ENCODE data around the gene CNTN2. TPM values are rescaled to one million over a fixed set of nuclear protein-coding genes. Genes with fewer than 3 reads are reported as not detected.

The CNTN2 gene
- total and polyA plus RNA-seq, 7 donors = 0.01 to 0.06 (median 0.05) TPM; not detected in 4

DNA sequence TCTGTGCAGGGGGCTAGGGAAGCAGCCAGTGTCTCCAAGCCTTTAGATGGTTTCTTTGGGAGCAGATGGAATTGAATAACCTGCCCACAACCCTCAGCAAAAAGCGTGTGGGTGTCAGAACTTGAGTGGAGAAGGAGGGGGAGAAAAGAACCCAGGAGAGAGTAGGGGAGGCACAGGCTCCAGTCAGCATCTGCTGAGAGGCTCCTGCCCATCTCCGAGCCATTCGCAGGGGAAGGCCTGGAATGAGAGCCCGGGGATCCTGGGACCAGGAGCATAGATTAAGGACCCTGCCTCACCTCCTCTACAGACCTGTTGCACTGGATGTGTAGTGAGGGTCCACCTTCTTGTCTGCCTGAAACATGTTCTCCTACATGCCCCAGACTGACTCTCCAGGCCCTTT lies 25.0 kb downstream of the CNTN2 start:
- 86 to 100% (median 96%) methylated on average over 4 of the region's 4 CpGs for WGBS, 3 donors
- intact Hi-C loops (cut with DNase I) = no loop called here
- Histone ChIP-seq H3K36me3 (ENCODE audit: insufficient read depth in 1 of 2, low read depth in 1 of 2) (no peaks in the 10 kb centered on the region), H3K4me1 (no peaks in the 10 kb centered on the region), H3K9me3 (no peaks in the 10 kb centered on the region), H3K27me3 (ENCODE audit: insufficient read depth in 3 of 3, low read length in 2 of 3) (no peaks in the 10 kb centered on the region), H3K4me3 (no peak overlapping the region), H3K27ac (no peak overlapping the region)
- TF ChIP-seq, protein P1, sequence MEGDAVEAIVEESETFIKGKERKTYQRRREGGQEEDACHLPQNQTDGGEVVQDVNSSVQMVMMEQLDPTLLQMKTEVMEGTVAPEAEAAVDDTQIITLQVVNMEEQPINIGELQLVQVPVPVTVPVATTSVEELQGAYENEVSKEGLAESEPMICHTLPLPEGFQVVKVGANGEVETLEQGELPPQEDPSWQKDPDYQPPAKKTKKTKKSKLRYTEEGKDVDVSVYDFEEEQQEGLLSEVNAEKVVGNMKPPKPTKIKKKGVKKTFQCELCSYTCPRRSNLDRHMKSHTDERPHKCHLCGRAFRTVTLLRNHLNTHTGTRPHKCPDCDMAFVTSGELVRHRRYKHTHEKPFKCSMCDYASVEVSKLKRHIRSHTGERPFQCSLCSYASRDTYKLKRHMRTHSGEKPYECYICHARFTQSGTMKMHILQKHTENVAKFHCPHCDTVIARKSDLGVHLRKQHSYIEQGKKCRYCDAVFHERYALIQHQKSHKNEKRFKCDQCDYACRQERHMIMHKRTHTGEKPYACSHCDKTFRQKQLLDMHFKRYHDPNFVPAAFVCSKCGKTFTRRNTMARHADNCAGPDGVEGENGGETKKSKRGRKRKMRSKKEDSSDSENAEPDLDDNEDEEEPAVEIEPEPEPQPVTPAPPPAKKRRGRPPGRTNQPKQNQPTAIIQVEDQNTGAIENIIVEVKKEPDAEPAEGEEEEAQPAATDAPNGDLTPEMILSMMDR (IDR thresholded peaks at IDR 0.05) = no peak
- no peak for ATAC-seq
- DNase-seq = peak in 1 of 2 donors; percentile 15

DNA sequence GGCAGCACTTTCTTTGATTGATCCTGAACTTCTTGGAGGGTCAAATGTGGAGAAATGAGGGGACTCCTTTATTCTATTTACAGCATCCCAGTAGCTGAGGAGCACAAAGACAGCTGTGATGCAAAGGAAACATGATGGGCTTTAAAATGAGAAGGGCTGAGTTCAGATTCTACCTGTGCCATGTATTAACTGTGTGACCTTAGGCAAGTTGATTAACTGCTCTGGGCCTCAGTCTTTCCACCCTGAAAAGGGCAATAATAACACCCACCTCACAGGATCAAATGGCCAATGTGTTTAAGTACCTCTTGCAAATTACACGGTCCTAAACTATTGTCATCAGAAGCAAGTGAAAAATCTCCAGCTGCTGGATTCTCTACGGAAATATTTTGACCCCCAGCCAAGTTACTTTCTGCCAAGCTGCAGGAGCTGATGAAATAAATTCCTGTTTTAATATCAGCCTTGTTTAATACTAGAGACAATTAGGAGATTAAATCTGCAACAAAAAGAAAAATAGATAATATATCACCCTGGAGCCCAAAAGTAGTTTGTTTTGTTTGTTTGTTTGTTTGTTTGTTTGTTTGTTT lies 25.5 kb downstream of the CNTN2 start:
- WGBS, 3 donors = 21 to 28% (median 22%) methylated on average over 2 of the region's 2 CpGs
- TF ChIP-seq, protein P1 (IDR thresholded peaks at IDR 0.05) = no peak
- no peaks in the 10 kb centered on the region for H3K4me1 ChIP-seq
- ATAC-seq (no peak), DNase-seq (no peak)
- no peaks in the 10 kb centered on the region for H3K27me3 ChIP-seq (ENCODE audit: insufficient read depth in 3 of 3, low read length in 2 of 3)
- H3K36me3 ChIP-seq (ENCODE audit: insufficient read depth in 1 of 2, low read depth in 1 of 2) = no peaks in the 10 kb centered on the region
- intact Hi-C loops (cut with DNase I) = no loop called here
- no peak overlapping the region for H3K4me3 ChIP-seq
- H3K27ac ChIP-seq = no peak overlapping the region
- H3K9me3 ChIP-seq = no peaks in the 10 kb centered on the region

DNA sequence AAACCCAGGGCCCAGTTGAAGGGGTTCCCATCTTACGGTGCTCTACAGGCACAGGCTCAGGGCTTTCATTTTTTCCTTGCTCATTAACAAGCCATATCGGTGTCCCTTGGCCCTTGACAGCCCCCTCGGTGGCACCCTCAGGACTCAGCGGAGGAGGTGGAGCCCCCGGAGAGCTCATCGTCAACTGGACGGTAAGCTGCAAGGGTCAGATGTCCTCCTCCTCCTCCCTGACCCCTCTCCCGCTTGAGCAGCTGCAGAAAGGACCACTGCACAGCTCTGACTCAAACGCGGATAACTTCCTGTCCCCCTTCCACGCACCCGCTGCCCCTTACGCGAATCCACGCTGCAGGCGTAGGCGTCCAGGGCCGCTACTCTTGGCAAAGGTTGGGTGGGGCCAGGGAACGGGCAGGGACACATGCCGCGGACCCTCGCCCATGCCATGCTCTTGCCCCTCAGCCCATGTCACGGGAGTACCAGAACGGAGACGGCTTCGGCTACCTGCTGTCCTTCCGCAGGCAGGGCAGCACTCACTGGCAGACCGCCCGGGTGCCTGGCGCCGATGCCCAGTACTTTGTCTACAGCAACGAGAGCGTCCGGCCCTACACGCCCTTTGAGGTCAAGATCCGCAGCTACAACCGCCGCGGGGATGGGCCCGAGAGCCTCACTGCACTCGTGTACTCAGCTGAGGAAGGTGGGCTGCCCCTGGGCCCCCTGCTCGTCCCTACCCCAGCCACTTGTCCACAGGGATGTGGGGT lies 26.5 kb downstream of the CNTN2 start:
- Histone ChIP-seq H3K4me1 (no peaks in the 10 kb centered on the region), H3K9me3 (no peaks in the 10 kb centered on the region), H3K27me3 (ENCODE audit: insufficient read depth in 3 of 3, low read length in 2 of 3) (no peaks in the 10 kb centered on the region), H3K36me3 (ENCODE audit: insufficient read depth in 1 of 2, low read depth in 1 of 2) (no peaks in the 10 kb centered on the region), H3K4me3 (no peak overlapping the region), H3K27ac (no peak overlapping the region)
- TF ChIP-seq, protein P1 (IDR thresholded peaks at IDR 0.05) = no peak
- DNase-seq = peak in 1 of 2 donors; percentile 52
- 68 to 76% (median 69%) methylated on average over 38 to 42 of the region's 42 CpGs for WGBS, 3 donors
- ATAC-seq = no peak
- intact Hi-C loops (cut with DNase I) = loop anchor here in 1 of 2 donors (10.0 kb wide), 1 partner anchor 265 kb away; no protein-coding TSS in a partner anchor

DNA sequence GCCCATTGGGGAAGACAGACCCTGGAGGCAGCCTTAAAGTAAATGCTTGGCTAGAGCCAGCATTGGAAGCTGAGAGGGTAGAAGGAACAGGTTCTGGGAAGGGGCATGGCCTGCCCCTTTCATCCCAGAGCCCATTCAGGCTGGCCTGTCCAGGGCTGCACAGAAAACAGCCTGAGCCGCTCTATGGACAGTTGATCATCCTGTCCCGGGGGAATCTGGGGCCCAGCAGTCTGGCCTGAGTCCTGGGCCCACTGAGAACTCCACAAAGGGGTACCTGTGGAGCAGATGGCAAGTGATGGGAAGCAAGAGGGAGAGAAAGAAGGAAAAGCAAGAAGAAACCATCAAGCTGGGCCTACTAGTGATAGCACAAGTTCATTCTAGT lies 28.0 kb downstream of the CNTN2 start:
- no peak for DNase-seq
- Histone ChIP-seq H3K4me3 (no peak overlapping the region), H3K36me3 (ENCODE audit: insufficient read depth in 1 of 2, low read depth in 1 of 2) (no peaks in the 10 kb centered on the region), H3K27ac (no peak overlapping the region), H3K4me1 (no peaks in the 10 kb centered on the region), H3K27me3 (ENCODE audit: insufficient read depth in 3 of 3, low read length in 2 of 3) (no peaks in the 10 kb centered on the region), H3K9me3 (no peaks in the 10 kb centered on the region)
- 85 to 100% (median 91%) methylated on average over 2 of the region's 2 CpGs for WGBS, 3 donors
- intact Hi-C loops (cut with DNase I) = loop anchor here in 1 of 2 donors (10.0 kb wide), 1 partner anchor 266 kb away; no protein-coding TSS in a partner anchor
- no peak for ATAC-seq
- TF ChIP-seq, protein P1 (IDR thresholded peaks at IDR 0.05) = no peak

Data from psoas muscle (tissue), 8 donors.